Pulmonary artery endothelial cell (primary cell): Measurements from ENCODE around the gene CAMK2D. TPM values are rescaled to one million over a fixed set of nuclear protein-coding genes. Genes with fewer than 3 reads are reported as not detected.

Experiments
- DNase-seq: peaks from one replicate; pipeline ENCODE4 v3.0.0-alpha.2; 2011; ENCODE audit warnings: low read depth, low spot score
- total RNA-seq: library from RNA; depleted of rRNA; stranded (reverse); fragments of >200 nt; gene quantifications from 2 replicates; pipeline ENCODE4 v1.2.3, GENCODE V29; 2014

Gene CAMK2D
- total RNA-seq, 1 donor from 2014 or later: 38.1 TPM

DNA sequence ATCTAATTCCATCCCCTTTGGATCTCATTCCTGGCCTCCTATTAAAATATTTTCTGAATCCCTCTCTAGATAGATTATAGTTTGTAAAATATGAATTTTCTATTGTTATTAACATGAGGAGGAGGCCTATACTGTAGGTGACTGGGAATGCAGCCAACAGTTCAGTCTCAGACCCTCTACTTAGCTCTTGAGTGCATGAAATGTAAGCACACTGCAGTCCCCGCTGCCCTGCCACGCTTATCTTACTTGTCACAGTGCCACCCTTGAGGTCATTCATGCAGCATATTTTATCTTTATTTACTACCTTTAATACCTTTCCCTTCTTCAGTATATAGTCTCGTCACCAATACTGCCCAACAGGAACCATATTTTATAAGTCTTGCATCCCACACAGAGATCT, 151.0 kb downstream of the CAMK2D start:
- DNase-seq: no peak

DNA sequence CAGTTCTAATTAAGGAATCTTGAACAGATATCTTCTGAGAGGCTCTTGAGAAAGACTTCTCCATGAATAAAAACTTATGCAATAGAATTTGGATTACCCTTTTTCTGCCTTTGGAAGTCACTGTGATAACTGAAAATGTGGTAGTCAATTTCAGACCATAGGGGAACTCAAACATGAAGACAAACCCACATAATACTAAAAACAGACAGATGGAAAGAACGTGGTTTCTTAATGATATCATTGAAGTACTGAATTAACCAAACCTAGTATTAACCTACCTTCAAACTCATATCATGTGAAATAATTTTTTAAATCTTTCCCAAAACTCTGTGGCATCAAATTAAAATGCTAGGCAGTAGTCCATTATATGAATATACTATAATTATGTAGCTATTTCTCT, 153.5 kb downstream of the CAMK2D start:
- no peak for DNase-seq

DNA sequence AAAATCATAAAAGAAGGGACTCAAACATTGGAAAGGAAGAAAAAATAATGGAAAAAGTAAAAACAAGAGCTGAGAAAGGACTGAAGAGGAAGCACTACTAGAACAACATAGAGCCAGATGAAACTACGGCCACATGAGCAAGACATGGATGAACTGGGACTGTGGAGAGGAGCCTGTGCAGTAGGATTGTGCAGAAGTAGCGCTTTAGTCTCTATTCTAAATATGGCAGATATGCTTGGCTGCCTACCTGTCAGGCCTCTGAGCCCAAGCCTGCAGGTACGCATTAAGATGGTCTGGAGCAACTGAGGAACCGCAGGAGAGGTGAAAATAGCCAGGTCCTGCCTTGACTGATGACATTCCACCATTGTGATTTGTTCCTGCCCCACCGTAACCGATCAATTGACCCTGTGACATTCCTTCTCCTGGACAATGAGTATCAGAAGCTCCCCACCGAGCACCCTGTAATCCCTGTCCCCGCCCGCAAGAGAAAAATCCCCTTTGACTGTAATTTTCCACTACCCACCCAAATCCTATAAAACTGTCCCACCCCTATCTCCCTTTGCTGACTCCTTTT, 154.3 kb downstream of the CAMK2D start:
- no peak for DNase-seq

DNA sequence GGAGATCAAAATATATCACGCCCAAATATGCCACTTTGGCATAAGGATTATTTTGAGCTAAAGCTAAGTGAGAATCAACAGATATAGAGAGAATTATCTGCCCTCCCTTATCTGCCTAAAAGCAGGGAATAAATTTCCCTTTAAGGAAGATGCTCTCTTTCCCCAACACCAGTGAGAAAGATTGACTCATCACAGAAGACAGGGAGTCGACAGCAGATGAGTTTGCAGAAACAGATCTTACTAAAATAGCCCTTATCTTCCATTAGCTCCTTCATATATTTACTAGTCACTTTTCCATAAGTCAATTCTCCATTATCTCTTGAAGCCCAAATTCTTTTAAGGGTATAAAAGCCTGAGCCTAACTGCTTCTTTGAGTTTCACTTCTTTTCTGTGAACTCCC, 156.6 kb downstream of the CAMK2D start:
- DNase-seq: no peak

DNA sequence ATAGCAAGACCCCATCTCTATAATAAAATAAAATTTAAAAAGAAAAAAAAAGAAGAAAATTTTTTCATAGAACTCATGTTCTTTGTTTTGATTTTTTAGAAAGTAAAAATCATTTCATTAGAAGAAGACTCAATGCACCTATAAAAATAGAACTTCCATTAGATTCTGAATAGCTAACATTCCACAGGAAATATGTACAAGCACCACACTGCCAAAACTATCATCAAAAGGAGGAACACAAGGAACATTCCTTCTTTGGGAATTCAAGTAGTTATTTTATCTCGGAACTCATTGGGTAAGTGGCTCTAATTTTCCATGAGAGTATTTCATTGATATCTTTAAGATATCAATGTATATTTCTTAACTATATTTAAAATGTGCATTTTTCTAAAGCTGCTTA, 157.6 kb downstream of the CAMK2D start:
- DNase-seq: no peak

DNA sequence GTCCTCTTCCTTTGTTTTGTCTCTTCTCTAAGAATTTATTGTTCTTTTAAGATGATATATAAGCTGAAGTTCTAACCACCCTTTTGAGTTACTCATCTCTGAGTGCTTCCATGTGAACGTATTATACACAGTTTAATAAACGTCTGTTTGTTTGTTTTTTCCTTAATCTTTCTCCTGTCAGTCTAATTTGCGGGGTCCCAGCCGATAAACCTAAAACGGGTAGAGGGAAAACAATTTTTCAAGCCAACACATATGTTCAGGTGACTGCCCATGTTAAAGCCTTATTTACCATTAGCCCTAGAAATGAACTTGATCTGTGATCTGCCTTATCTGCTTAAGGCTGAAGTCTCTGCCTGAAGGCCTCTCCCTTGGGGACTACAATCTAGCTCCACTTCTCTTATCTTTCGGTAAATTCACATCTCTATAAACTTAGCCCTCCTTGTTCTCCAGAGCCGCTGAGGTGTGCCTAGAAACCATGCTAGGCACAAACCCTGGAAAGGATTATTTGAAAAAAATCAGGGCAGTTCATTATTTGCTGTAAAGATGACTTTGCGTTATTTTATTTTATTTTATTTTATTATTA, 158.8 kb downstream of the CAMK2D start:
- DNase-seq: no peak

DNA sequence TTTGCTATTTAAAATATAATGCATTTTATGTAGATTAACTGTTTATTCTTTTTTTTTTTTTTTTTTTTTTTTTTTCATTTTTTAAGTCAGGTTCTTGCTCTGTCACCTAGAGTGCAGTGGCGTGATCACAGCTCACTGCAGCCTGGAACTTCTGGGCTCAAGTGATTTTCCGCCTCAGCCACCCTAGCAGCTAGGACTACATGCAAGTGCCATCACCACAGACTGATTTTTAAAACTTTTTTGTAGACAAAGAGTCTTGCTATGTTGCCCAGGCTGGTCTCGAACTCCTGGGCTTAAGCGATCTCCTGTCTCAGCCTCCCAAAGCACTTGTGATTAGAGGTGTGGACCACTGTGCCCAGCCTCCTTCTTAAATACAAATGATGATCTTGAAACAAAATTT, 159.9 kb downstream of the CAMK2D start:
- no peak for DNase-seq

DNA sequence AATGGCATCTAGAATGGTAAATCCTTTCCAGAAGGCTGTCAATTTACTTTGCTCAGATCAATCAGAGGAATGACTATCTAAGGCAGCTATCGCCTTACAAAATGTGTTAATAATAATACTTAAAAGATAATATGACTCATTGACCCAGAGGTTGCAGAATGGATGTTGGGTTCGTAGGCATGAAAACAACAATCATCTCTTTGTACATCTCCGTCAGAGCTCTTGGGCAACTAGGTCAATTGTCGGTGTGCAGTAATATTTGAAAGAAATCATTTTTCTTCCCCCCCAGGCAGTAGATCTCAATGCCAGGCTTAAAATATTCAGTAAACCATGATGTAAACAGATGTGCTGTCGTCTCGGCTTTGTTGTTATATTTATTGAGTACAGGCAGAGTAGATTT, 165.1 kb downstream of the CAMK2D start:
- no peak for DNase-seq

DNA sequence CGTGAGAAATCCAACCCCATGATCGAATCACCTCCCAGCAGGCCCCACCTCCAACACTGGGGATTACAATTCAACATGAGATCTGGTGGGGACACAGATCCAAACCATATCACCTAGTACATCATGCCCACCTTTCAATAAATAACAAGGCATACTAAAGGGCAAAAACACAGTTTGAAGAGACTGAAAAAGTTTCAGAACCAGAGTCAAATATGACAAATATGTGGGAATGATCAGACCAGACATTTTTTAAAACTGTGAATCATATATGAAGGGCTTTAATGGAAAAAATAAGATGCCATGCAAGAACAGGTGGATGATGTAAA, 167.3 kb downstream of the CAMK2D start:
- DNase-seq: no peak

DNA sequence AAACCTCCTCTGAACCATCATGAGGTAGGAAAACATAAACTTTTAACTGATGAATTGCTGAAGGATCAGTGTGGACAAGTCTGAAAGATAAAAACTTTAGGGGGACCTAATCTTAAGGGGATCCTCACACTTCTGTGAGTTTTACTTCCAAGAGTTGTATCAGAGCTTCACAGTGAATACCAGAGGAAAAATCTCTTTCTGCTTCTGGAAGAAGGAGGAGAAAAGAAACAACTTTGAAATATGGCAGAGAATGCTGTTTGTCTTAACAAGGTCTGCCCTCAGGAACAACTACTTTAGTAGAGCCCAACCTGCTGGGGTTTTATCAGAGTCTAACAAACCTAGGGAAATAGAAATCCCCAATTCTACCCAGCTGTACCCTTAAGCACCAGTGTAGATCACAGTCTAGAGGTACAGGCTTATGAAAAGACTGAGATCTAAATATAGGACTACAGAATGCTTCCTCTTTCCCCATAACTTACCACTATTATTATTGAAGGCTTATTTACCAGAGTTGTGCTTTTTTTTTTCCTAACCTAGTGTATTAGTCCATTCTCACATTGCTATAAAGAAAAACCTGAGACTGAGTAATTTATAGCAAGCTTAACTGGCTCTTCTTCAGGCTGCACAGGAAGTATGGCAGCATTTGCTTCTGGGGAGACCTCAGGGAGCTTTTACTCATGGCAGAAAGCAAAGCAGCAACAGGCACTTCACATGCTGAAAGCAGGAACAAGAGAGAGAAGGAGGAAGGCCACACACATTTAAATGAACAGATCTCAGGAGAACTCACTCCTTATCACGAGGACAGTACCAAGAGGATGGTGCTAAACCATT, 167.9 kb downstream of the CAMK2D start:
- no peak for DNase-seq

DNA sequence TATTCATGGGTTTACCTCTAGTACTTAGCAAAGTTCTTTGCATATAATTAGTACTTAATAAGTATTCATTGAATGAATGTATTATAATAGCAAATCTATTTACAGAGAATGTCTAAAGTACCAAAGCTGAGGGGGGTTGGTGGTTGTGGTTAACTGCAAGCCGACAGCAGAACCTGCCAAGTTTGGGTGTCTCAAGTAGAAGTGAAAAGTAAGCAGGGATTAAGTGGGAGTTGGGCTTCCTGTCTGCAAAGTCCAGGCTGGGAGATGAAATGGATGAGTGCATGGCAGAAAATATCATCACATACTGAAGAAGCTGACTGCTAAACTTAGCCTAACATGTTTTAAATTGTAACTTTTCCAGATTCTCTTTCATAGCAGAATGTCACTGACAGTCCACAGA, 169.6 kb downstream of the CAMK2D start:
- no peak for DNase-seq

DNA sequence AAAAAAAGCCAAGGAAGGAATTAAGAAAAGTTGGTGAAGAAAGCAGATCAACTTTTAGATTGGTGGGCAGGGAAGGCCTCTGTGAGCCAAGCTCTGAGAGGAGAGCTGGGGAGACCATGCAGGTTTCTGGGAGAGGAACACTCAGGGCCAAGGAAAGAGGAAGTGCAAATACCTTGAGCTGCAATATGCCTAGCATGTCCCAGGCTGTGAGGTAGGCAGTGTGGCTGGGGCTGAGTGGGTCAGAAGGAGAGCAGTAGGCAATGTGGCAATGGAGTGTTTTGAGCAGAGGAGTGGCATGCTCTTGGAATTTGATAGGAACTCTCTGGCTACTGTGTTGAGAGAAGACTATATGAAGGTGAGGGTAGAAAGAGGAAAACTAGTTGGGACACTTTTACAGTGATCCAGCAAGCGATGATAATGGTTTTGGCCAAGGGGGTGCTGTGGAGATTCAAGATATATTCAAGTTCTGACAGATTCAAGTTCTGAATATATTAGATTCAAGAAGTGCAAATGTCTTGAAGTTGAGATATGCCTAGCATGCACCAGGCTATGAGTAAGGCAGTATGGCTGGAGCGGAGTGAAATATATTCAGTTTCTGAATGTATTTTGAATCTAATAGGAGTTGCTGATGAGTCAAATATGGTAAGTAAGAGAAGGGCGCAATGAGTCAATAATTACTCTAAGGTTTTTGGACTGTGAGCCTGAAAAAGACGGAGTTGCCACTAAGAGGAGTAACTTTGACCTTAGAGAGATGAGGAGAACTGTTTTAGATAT, 172.5 kb downstream of the CAMK2D start:
- DNase-seq: no peak

DNA sequence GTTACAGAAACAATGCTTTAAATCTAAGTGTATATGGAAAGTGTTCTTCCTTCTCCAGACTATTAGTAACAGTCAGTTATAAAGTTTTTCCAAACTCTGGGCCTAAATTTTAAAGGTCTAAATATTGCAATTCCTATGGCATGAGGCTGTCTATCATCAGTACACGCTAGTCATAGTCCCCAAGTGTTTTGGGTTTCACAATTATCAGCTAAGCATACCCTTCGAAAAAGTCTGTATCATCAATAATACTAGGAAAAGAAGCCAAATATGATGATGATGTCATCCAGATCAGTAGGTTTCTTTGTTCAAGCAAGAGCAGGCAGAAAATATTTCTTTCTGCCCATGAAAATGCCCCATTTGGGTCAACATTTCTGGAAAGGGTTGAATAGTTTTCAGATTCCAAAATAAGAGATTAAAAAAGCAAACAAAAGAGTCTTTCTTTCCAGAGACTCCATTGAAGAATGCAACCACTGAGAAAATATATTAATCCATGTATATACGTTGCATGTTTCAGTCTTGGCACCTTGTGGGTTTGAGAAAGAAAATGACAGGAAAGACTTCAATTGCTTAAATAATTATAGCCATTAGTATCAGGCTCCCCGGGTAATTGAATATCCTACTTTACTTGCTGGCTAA, 173.8 kb downstream of the CAMK2D start:
- no peak for DNase-seq

DNA sequence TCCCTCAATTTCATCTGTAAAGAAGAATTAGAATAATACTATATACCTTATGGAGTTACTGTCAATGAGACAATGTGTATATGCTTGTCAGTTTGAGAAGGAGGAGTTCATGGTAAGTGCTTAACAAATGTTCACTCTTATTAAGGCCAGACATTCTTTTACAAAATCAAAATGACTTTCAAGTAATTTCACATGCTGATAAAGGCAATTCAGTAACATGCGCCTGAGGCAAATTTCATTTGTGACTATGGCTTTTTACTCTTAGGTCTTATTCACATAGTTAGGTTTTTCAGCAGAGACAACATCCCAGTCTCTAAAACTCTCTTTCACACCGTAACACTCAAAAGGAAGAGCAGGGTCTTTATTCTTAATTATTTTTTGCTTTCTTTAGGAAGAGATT, 174.4 kb downstream of the CAMK2D start:
- no peak for DNase-seq

DNA sequence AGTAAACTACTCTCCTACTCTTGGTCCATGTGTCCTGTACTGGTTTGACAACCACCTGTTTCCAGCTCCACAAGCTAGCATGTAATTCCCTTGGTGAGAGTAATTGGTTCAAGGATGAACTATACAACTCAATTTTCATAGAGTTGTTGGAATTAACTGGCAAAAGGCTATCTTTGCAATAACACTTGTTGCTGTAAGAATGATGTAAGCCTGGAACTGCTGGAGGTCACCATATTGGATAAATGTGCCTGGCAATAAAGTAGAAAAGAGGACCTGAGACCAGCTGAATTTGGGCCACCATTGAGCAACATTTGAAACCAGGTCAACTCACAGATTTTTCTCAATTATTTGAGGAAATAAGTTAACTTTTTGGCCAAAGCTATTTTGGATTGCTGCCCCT, 175.5 kb downstream of the CAMK2D start:
- DNase-seq: no peak

DNA sequence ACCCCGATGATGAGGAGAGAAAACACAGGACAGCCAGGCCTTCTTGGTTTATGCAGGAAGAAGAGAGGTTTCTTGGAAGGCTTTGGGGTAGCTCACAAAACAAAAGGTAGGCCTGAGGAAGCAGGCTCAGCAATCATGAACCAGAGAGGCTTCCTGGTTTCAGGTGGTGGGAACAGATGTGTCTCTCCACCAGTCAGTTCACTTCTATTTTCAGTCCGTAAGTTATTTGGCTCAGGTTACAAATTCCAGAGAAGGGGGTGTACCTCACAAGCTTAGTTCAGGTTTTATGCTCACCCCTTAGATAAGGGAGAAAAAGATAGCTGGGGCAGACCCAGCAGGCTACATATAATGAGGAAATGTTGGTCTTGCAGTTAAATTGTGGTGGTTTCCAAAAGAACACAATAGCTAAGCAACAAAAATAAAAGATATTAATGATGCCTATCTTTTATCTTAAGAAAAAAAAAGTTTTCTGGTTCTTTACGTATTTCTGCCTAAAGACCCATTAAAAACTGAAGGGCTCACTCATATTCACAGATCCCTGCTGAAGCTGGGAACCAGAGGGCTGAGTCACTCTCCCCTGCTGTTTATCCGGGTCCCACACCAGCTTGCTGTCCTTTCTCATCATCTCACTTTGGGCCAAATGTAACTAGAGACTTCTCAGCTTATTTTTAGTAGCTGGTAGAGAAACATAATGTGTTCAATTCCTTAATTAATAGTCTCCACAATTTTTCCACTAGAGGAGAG, 177.0 kb downstream of the CAMK2D start:
- no peak for DNase-seq

DNA sequence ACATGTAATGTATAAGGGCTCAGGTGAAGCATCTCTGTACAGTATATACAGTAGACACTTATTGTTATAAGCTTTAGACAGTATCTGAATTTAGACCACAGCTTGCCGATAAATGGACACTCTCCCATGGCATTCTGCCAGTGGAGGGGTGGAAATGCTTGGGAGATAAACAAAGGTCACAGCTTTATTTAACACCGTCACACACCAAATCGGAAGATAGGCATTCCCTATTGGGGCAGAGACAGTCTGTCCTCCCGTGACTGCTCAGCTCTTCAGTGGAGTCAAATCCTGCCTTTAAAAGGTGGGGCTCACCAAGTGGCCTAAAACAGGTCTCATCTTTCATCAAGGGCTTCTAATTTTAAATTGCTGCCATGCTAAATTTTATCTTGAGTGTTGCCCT, 178.8 kb downstream of the CAMK2D start:
- DNase-seq: no peak

DNA sequence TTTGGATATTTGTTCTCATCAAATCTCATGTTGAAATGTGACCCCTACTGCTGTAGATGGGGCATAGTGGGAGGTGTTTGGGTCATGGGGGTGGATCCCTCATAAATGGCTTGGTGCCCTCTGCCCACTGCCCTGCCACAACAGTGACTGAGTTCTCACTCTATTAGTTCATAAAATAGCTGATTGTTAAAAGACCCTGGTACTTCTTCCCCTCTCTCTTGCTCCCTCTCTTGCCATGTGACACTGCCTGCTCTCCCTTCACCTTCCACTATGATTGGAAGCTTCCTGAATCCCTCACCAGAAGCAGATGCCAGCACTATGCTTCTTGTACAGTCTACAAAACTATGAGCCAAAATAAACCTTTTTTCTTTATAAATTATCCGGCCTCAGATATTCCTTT, 182.2 kb downstream of the CAMK2D start:
- no peak for DNase-seq

DNA sequence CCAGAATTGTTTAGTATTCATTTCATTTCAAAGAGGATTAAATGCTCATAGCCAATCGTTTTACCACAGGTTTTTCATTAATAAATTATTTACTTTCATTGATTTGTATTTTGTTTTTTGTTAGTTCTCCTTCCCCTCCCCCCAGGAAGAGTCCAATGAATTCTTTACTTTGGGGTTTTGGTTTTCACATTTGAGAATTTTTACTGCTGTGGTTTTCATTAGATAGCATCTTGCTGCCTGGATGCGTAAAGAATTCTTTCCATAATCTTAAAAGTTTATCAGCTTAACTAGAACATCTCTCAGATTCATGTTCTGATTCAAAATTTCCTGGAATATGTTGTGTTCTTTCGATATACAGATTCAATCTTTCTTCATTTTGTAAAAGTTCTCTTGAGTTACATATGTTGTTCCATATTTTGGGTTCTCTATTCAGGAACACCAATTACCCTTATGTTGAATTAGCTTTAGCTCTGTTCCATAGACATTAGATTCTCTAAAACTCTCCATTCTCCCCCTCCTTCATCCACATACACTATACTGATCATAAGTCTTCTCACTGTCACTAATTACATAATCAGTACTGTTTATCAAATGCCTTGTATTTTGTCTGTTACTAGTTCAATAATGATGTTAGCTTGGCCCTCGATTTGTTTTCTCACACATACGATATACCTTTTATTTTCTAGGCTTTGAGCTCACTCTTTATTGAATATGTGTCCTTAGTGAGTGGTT, 184.4 kb downstream of the CAMK2D start:
- no peak for DNase-seq

DNA sequence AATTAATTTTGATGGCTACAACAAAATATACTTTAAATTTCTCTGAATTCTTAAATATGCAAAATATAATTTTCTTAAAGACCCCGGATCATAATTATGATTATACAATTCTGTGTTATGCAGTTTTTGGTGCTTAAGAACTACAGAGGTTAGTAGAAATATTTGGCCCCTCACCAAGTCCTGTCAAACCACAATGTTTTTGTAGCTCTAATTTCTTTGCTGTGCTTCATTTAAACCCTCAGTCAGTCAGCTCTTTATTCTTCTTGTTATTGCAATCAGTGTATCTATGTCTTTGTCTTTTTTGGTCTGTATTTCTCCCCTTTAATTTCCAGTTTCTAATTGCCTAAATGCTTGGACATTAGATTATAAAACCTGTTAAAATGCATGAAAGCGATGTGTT, 186.1 kb downstream of the CAMK2D start:
- no peak for DNase-seq
